ENCODE results near the gene STPG1.

STPG1 gene

DNA sequence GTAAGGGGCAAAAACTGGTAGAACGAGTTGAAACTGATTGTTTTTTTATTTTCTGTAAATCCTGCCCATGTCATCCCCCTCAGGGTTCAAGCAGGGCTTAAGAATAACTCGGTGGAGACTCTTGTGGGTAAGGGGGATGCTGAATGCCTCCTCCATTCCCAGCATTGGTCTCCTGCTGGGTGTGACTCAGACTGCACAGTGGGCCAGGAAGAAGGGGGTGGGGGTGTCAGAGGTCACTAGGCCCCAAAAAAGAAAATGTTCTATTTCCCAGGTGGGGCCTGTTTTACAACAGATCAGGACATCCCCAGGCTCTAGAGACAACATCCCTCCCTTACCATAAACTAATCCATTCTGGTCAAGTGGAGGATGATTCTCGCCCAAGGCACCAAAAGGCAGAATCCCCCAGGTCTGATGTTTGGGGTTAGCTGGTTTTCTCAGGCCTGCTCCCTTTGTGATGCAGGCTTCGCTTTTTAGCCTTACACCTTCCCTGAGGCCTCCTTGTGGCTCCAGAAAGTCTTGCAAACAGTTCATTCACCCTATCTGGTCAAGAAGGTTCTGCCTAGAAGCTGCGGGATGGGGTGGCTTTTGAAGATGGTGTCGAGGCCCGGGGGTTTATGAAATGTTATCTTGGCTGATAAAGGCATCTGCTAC is 105.1 kb downstream of the STPG1 start:
- Histone ChIP-seq H2AFZ (no peak overlapping the region), H3K4me3 (ENCODE audit: low read depth, low read length) (no peak overlapping the region), H3K27me3 (ENCODE audit: control insufficient read depth, insufficient read depth, low read length) (no peaks in the 10 kb centered on the region), H3K79me2 (no peaks in the 10 kb centered on the region), H3K36me3 (ENCODE audit: control insufficient read depth, insufficient read depth, low read length) (no peaks in the 10 kb centered on the region), H3K4me1 (no peaks in the 10 kb centered on the region), H3K27ac (no peak overlapping the region), H3K9me3 (ENCODE audit: control insufficient read depth, low read length) (no peaks in the 10 kb centered on the region), H3K9ac (no peak overlapping the region), H3K4me2 (ENCODE audit: low read length) (no peak overlapping the region)
- TF ChIP-seq, protein P1, sequence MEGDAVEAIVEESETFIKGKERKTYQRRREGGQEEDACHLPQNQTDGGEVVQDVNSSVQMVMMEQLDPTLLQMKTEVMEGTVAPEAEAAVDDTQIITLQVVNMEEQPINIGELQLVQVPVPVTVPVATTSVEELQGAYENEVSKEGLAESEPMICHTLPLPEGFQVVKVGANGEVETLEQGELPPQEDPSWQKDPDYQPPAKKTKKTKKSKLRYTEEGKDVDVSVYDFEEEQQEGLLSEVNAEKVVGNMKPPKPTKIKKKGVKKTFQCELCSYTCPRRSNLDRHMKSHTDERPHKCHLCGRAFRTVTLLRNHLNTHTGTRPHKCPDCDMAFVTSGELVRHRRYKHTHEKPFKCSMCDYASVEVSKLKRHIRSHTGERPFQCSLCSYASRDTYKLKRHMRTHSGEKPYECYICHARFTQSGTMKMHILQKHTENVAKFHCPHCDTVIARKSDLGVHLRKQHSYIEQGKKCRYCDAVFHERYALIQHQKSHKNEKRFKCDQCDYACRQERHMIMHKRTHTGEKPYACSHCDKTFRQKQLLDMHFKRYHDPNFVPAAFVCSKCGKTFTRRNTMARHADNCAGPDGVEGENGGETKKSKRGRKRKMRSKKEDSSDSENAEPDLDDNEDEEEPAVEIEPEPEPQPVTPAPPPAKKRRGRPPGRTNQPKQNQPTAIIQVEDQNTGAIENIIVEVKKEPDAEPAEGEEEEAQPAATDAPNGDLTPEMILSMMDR (IDR thresholded peaks at IDR 0.05) = peak; percentile 7
